GM21576 (cell line): ENCODE data around the gene ANAPC4.
"Not testable (repeated sequence)": the region's sequence is repeated elsewhere in the genome, so short reads cannot be mapped to it uniquely, and the experiment has no call there.

ENCODE experiments used
- ATAC-seq: cut with Tn5 transposase; IDR thresholded peaks from one replicate; pipeline ENCODE4 v1.9.1; 2021; ENCODE audit warnings: mild to moderate bottlenecking, moderate library complexity; ENCODE audit not compliant: unreplicated experiment

The ANAPC4 gene

GRCh38 chr4:25376754-25377571 lies at the start of gene ANAPC4:
Gene ANAPC4, plus strand, starts transcription at chr4:25377263. Its CDS starts 165 bp downstream, at chr4:25377428.
- peak; percentile 93 for ATAC-seq

- ATAC-seq: not testable (repeated sequence)
Measured at GRCh38 chr4:25328463-25328862, 48.6 kb upstream of the ANAPC4 start.

- ATAC-seq: no peak
Measured at GRCh38 chr4:25330335-25330734, 46.7 kb upstream of the ANAPC4 start.

- ATAC-seq: peak; percentile 81
Measured at GRCh38 chr4:25330905-25331808, 45.9 kb upstream of the ANAPC4 start.

- ATAC-seq: no peak
Measured at GRCh38 chr4:25343671-25344070, 33.4 kb upstream of the ANAPC4 start.

GRCh38 chr4:25345744-25346143 lies 31.3 kb upstream of the ANAPC4 start:
- ATAC-seq: no peak

GRCh38 chr4:25346913-25347312 lies 30.1 kb upstream of the ANAPC4 start:
- ATAC-seq: no peak

- ATAC-seq: no peak
Measured at GRCh38 chr4:25347473-25347872, 29.6 kb upstream of the ANAPC4 start.

GRCh38 chr4:25347971-25348370 lies 29.1 kb upstream of the ANAPC4 start:
- no peak for ATAC-seq

- ATAC-seq: no peak
Measured at GRCh38 chr4:25350561-25350960, 26.5 kb upstream of the ANAPC4 start.

- no peak for ATAC-seq
Measured at GRCh38 chr4:25351777-25352416, 25.2 kb upstream of the ANAPC4 start.

GRCh38 chr4:25356068-25356467 lies 21.0 kb upstream of the ANAPC4 start:
- no peak for ATAC-seq

GRCh38 chr4:25358515-25359275 lies 18.4 kb upstream of the ANAPC4 start:
- no peak for ATAC-seq

GRCh38 chr4:25361253-25361652 lies 15.8 kb upstream of the ANAPC4 start:
- no peak for ATAC-seq

- no peak for ATAC-seq
Measured at GRCh38 chr4:25367004-25367621, 9.9 kb upstream of the ANAPC4 start.

- ATAC-seq: no peak
Measured at GRCh38 chr4:25367877-25368276, 9.2 kb upstream of the ANAPC4 start.

- no peak for ATAC-seq
Measured at GRCh38 chr4:25368315-25368714, 8.7 kb upstream of the ANAPC4 start.

GRCh38 chr4:25370242-25370641 lies 6.8 kb upstream of the ANAPC4 start:
- ATAC-seq: no peak

GRCh38 chr4:25372549-25372948 lies 4.5 kb upstream of the ANAPC4 start:
- not testable (repeated sequence) for ATAC-seq
